CD4-positive, alpha-beta T cell treated with Interleukin-21 for 1 hour (primary cell): ENCODE measurements around the gene KIAA0040.
"Not testable (repeated sequence)": the region's sequence is repeated elsewhere in the genome, so short reads cannot be mapped to it uniquely, and the experiment has no call there.

Experiments used
- DNase-seq: peaks from one replicate; pipeline ENCODE4 v3.0.0-alpha.2; 2020

The KIAA0040 gene

DNA sequence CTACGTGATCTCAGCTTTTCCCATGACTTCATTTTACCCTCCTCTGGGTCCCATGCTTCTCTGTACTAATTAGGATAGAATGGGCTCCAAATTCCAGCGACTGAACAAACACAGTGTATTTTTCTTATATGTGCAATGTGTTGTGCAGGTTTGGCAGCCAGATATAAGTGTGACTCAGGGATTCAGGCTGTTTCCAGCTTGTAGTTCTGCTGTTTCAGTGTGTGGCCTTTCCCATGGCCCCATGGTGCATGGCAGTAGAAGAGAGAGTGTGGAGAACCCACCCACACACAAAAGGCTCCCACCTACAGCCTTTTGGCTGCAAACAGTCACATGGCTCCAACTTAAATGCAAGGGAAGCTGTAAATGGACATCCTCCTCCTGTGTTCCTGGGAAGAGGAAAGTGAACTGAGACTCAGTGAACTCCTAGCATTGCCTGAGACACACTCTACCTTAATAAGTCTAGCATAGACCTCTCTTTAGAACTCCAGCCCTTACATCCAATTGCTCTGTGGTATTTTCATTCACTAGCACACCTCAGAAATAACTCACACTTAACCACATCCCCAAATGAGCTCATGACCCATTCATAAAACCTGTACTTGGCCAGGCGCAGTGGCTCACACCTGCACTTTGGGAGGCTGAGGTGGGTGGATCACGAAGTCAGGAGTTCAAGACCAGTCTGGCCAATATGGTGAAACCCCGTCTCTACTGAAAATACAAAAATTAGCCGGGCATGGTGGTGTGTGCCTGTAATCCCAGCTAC is 58.7 kb downstream of the KIAA0040 start:
- no peak for DNase-seq

DNA sequence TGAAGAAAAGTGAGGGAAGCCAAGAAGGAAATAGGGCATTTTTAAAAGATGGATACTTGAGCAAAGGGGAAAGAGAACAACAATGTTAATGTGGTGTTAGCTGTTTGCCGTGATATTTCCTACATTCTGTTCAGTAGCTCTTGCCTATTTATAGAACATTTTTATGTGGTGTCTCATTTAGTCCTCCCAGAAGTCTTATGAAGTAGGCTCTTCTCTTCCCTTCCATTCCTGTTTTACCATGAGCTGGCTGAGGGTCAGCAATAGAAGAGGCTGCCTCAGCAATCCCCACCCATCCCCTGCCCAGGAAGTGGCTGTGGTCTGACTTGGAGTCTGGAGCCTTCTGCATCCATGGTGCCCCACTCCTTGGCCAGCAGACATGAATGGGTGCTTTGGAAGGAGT is 60.1 kb downstream of the KIAA0040 start:
- no peak for DNase-seq

GRCh38 chr1:175131095-175131494 is 61.5 kb downstream of the KIAA0040 start:
- DNase-seq, result no peak

DNA sequence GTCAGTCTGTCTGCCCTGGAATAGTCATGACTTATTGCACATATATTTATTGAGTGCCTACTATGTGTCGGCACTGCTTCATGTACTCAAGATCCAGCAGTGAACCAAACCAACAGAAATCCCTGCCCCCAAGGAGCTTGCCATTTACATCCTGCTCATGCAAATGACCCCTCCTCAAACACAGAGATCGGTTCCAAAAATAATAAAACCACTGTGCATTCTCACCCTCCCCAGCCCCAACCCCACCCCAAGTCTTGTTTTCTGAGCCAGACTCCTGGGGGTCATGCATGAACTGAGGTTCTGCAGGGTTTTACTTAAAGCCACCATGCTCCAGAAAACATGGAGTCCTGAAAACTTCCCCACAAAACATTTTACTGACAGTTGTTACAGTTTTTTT is 61.9 kb downstream of the KIAA0040 start:
- DNase-seq, result no peak

DNA sequence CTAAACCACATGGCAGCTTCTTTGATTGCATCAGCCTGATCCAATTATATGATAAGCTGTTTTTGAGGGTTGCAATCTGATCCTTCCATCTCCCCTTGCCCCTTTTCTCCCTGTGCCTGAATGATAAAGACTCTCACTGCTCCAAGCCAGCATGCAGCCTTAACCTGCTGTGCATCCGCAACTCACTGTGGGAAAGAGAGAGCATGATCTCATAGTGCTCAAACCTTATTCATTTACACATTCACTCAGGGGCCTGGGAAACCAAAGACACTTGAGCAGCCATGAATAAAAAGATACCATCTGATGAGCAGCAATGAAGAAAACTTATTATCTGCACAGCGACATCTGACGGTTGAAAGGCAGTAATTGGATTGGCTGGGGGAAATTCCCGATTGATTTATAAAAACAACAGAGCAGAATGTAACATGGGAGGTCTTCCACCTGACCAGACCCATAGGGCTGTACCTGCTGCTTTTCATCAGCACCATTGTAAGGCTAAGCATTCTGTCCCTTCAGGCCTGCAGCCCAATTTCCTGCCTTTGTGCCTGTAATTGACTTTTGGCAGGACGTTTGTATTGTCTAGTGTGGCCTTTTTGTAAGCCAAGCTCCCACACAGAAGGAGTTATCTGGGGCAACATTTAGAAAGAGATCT is 62.5 kb downstream of the KIAA0040 start:
- DNase-seq, result no peak

DNA sequence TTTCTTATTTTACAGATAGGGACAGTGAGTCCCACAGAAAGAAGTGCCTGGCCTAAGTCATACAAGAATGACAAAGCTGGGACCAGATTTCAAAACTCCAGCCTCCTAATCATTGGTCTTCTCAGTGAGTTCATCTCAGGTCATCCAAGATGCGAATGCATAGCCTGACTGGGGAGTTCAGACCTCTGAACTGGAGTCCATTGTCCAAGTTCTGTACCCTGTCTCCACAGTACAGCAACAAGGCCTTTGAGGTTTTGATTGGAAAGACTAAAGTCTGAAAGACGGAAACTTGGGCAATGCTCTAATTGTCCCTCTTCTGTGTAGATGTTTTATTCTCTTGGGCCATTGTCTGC is 63.0 kb downstream of the KIAA0040 start:
- DNase-seq, result no peak

- no peak for DNase-seq
Observed at GRCh38 chr1:175129182-175129581, 63.4 kb downstream of the KIAA0040 start.

DNA sequence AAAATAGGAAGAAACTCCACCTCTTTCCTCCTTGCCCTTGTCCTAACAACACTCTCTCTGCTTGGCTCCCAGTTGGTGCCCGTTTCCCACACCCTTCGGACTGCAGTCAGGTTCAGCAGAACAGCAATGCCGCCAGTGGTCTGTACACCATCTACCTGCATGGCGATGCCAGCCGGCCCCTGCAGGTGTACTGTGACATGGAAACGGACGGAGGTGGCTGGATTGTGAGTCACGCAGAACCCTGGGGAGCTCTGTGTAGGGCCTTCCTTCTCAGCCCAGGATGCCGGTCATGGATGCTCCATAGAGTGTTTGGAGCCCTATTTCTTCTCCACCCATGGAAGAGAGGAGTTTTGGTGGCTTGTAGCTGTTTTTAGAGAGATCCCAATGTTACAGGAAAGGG is 64.1 kb downstream of the KIAA0040 start:
- DNase-seq, result no peak

DNA sequence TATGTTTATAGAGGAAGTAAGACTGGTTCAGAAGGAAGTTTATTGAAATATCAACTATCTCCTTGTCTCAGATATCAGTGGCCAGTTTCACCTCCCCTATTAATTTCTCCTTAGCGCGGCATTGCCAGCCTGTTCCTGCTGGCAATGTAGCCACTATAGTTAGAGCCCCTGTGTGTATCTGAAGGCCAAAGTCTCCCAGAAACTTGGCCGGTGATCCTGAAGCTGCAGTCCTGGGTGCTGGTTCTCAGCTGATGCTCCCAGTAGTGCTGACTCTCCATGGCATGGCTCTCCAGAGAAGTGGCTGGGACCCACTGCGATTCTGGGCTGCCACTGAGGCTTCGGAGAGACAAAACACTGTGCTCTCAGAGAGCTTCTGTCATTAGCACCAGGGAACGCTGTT is 65.0 kb downstream of the KIAA0040 start:
- no peak for DNase-seq

DNA sequence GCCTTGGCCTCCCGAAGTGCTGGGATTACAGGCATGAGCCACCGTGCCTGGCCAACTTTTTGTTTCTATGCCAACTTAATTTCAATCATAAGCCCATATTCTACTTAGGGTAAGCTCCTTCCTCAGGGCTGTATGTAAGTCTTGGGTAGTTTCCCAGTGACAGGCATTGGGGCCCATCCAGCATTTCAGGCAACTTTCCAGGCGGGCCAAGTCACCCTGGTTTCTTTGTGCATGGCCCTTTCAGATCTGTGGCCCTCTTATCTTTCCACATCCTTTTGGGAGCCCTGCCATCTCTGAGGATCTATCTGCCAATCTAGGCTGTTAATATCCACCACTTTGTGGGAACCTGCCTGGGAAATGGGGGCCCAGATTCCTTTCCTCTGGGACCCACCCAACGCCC is 66.2 kb downstream of the KIAA0040 start:
- DNase-seq, result no peak

GRCh38 chr1:175124861-175125260 is 67.7 kb downstream of the KIAA0040 start:
- DNase-seq, result no peak

GRCh38 chr1:175120511-175120910 is 72.1 kb downstream of the KIAA0040 start:
- no peak for DNase-seq

GRCh38 chr1:175118375-175119367 is 73.9 kb downstream of the KIAA0040 start:
- DNase-seq, result no peak

DNA sequence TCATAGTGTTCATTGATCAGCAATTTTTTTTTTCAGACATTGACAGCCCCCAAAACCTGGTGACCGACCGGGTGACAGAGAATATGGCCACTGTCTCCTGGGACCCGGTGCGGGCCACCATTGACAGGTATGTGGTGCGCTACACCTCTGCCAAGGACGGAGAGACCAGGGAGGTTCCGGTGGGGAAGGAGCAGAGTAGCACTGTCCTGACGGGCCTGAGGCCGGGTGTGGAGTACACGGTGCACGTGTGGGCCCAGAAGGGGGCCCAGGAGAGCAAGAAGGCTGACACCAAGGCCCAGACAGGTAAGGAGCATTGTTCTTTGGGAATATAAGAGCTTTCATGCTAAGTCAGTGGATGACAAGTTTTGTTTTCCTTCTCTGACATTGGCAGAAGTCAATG is 75.7 kb downstream of the KIAA0040 start:
- no peak for DNase-seq

DNA sequence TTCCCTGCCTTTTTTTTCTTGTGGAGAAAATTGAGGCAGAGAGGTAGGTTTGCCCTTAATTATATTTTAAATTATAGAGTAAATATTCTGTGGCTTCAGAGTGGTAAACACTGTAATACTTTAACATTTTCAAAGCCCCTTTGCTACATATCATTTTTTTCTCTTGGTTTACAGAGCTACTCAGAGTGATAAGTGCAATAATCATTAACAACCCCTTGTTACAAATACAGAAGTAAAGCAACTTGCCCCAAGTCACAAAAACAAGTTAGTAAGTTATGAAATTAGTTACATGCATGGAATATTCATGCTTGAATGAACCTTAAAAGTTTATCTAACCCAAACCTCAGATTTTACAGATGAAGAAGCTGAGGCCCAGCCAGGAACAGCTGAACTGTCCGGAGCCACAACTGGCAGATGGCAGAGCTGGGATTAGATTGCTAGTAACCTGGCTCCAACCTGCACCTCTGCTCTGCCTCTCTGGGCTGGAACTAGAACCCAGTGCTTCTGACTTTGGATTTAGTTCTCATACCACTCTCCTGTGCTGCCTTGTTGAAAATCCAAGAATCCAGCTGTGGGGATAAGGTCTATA is 76.3 kb downstream of the KIAA0040 start:
- DNase-seq, result no peak

- DNase-seq, result no peak
Observed at GRCh38 chr1:175114996-175115395, 77.6 kb downstream of the KIAA0040 start.

DNA sequence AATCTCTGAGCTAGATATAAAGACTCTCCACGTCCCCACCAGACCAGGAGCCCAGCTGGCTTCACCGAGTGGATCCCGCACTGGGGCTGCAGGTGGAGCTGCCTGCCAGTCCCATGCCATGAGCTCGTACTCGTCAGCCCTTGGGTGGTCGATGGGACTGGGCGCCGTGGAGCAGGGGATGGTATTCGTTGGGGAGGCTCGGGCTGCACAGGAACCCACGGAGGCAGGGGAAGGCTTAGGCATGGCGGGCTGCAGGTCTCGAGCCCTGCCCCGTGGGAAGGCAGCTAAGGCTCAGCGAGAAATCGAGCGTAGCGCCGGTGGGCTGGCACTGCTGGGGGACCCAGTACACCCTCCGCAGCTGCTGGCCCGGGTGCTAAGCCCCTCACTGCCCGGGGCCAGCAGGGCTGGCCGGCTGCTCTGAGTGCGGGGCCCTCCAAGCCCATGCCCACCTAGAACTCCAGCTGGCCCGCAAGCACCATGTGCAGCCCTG is 84.2 kb downstream of the KIAA0040 start:
- DNase-seq, result not testable (repeated sequence)
